K562 (cell line): ENCODE results near the gene BRF1. TPM values are rescaled to one million over a fixed set of nuclear protein-coding genes. Genes with fewer than 3 reads are reported as not detected.

Source experiments
- ATAC-seq: fragments of 200-7000 bp; cut with Tn5 transposase; 3 replicates; pipeline ENCODE4 v1.9.1; 2020; ENCODE audit warnings: moderate library complexity
- BruUV-seq: library from RNA; stranded (reverse); fragments of 400-500 nt; replicated peaks from 2 replicates; lab custom pipeline; 2021; lab: Mats Ljungman, UMichigan
- CTCF ChIA-PET: fragments of 300-600 bp; formaldehyde crosslinking; extraction: SDS; loops from one replicate; lab custom pipeline; 2021; ENCODE audit warnings: low intra/inter-chr PET ratio; lab: Yijun Ruan, JAX
- POLR2A ChIA-PET: fragments of 300-600, 350-650 bp; sonication (Branson Sonifier 250); formaldehyde crosslinking; extraction: SDS; loops from one replicate; lab custom pipeline; 2021; ENCODE audit warnings: antibody characterized with exemption, inconsistent platforms; lab: Yijun Ruan, JAX
- DNase-seq, 4 experiments: peaks; one replicate each; pipeline versions ENCODE4 v3.0.0 to v3.0.0-alpha.2; 2011 to 2018; ENCODE audit warnings: low spot score in 3 of 4, mixed read lengths in 3 of 4; ENCODE audit errors: extremely low read depth in 1 of 4
- FAIRE-seq: peaks from 2 replicates; lab custom pipeline; 2011; peaks lifted over from hg19 to GRCh38; lab: Jason Lieb, UNC
- H2AFZ ChIP-seq: 2 replicates; pipeline ENCODE4 v1.6.0; 2011; ENCODE audit warnings: low read depth, low read length, control low read depth, inconsistent platforms
- H3K27ac ChIP-seq: fragments of 200-600 bp; 3 replicates; pipeline ENCODE4 v1.8.0; 2011; ENCODE audit warnings: low read depth, mild to moderate bottlenecking, control low read depth, inconsistent platforms, low read length, moderate library complexity, mixed read lengths; ENCODE audit errors: extremely low read depth
- H3K27me3 ChIP-seq, 2 experiments: fragments of 300-600 bp in 1 of 2; 2 replicates in 1 of 2; 3 replicates in 1 of 2; pipeline versions ENCODE4 v1.6.0 to v1.8.0; 2011; ENCODE audit warnings: inconsistent platforms in 2 of 2, low read length in 2 of 2, mild to moderate bottlenecking in 1 of 2, mixed read lengths in 1 of 2, moderate library complexity in 1 of 2; ENCODE audit not compliant: control insufficient read depth in 2 of 2, insufficient read depth in 2 of 2
- H3K36me3 ChIP-seq: fragments of 300-600 bp; 3 replicates; pipeline ENCODE4 v1.8.0; 2011; ENCODE audit warnings: mild to moderate bottlenecking, low read length, inconsistent platforms; ENCODE audit not compliant: control insufficient read depth, insufficient read depth
- H3K4me1 ChIP-seq, 2 experiments: fragments of 200-600 bp in 1 of 2; replicated peaks in 1 of 2; 2 replicates in 1 of 2; 3 replicates in 1 of 2; pipeline versions ENCODE4 v1.5.1 to v1.8.0; 2011; ENCODE audit warnings: inconsistent platforms in 2 of 2, low read length in 2 of 2, mild to moderate bottlenecking in 1 of 2, mixed read lengths in 1 of 2, moderate library complexity in 1 of 2; ENCODE audit not compliant: control insufficient read depth in 2 of 2, insufficient read depth in 2 of 2
- H3K4me2 ChIP-seq: 2 replicates; pipeline ENCODE4 v1.6.1; 2011; ENCODE audit warnings: low read length, control low read depth, inconsistent platforms, mixed read lengths; ENCODE audit not compliant: insufficient read depth
- H3K4me3 ChIP-seq: fragments of 200-600 bp; sonication (generic), shearing (Covaris generic); 2 replicates; pipeline ENCODE4 v1.5.1; 2016; ENCODE audit warnings: control low read depth, inconsistent platforms
- H3K79me2 ChIP-seq: fragments of 200-600 bp; 3 replicates; pipeline ENCODE4 v1.8.0; 2011; ENCODE audit warnings: low read length, inconsistent platforms; ENCODE audit not compliant: control insufficient read depth, insufficient read depth
- H3K9ac ChIP-seq, 2 experiments: 2 replicates each; pipeline versions ENCODE4 v1.6.0 to v1.6.1; 2011; ENCODE audit warnings: low read depth in 2 of 2, low read length in 2 of 2, control low read depth in 1 of 2, inconsistent platforms in 1 of 2, mild to moderate bottlenecking in 1 of 2, mixed read lengths in 1 of 2; ENCODE audit not compliant: insufficient read depth in 1 of 2
- H3K9me1 ChIP-seq: one replicate; pipeline ENCODE4 v1.6.0; 2011; ENCODE audit warnings: inconsistent platforms, mild to moderate bottlenecking, low read length, moderate library complexity; ENCODE audit not compliant: control insufficient read depth, insufficient read depth
- H3K9me3 ChIP-seq: replicated peaks from 2 replicates; pipeline ENCODE4 v1.5.1; 2011; ENCODE audit warnings: low read depth, low read length, inconsistent platforms; ENCODE audit not compliant: control insufficient read depth, insufficient read depth
- H4K20me1 ChIP-seq: replicated peaks from 2 replicates; pipeline ENCODE4 v1.6.1; 2011; ENCODE audit warnings: low read length, inconsistent platforms, mixed read lengths; ENCODE audit not compliant: control insufficient read depth, insufficient read depth
- FOXA3 ChIP-seq, 2 experiments: fragments of 450-650 bp in 1 of 2; sonication (generic) in 1 of 2; formaldehyde crosslinking; IDR thresholded peaks in 1 of 2; conservative IDR thresholded peaks in 1 of 2; 2 replicates each; pipeline versions ENCODE4 v1.4.0 to v1.8.0; 2020 to 2022; ENCODE audit warnings: mild to moderate bottlenecking in 2 of 2, missing genetic modification reagents in 1 of 2
- MBD1 ChIP-seq: fragments of 250-450 bp; sonication (Bioruptor Pico); IDR thresholded peaks from 2 replicates; pipeline ENCODE4 v1.8.0; 2022; ENCODE audit warnings: inconsistent platforms
- PTBP1 ChIP-seq: fragments of 200-400 bp; formaldehyde crosslinking; IDR thresholded peaks from 2 replicates; pipeline ENCODE4 v1.6.1; 2017; ENCODE audit warnings: low read depth, low read length
- TAF7 ChIP-seq: fragments of 450-650 bp; IDR thresholded peaks from 2 replicates; pipeline ENCODE4 v1.6.1; 2016; ENCODE audit warnings: missing genetic modification characterization, missing compliant biosample characterization
- ZBTB33 ChIP-seq: sonication (generic); formaldehyde crosslinking; IDR thresholded peaks from 2 replicates; pipeline ENCODE4 v1.8.1; 2023; ENCODE audit warnings: mild to moderate bottlenecking, missing genetic modification reagents
- ZNF224 ChIP-seq: sonication (generic); formaldehyde crosslinking; IDR thresholded peaks from 2 replicates; pipeline ENCODE4 v1.8.0; 2022; ENCODE audit warnings: mild to moderate bottlenecking, missing genetic modification reagents
- WGBS: fragments of 100-300 bp; shearing (Covaris generic); methylation state at CpG from one replicate; pipeline ENCODE4 v1.1.6; 2016; ENCODE audit warnings: low coverage, mixed read lengths; ENCODE audit not compliant: insufficient coverage; ENCODE audit errors: missing lambda C conversion rate; 5-methylcytosine and 5-hydroxymethylcytosine counted together
- in situ Hi-C: fragments of 300-500 bp; cut with MboI; formaldehyde crosslinking; loops from 4 replicates; pipeline ENCODE4 v1.15.0; 2018; ENCODE audit warnings: inconsistent platforms, mixed read lengths
- intact Hi-C: fragments of 100-400 bp; cut with micrococcal nuclease; formaldehyde crosslinking; loops from 2 replicates; pipeline ENCODE4 v1.14.2; 2022
- polyA plus RNA-seq, 8 experiments: library from polyadenylated mRNA; depleted of rRNA in 4 of 8; stranded (reverse) in 5 of 8; unstranded in 3 of 8; fragments of >200 nt; fragmentation: Nextera tagmentation in 2 of 8; fragmentation: Illumina TruSeq in 1 of 8; extraction: Ambion mirVana in 2 of 8; extraction: Trizol in 1 of 8; gene quantifications; 2 replicates each; pipeline versions ENCODE4 v1.2.1 to v1.2.3, GENCODE V29; 2011 to 2014; ENCODE audit warnings: inconsistent platforms in 1 of 8, missing spikeins in 1 of 8
- total RNA-seq, 7 experiments: library from RNA; depleted of rRNA in 6 of 7; stranded (reverse); fragments of >200 nt in 6 of 7; fragmentation: Illumina TruSeq in 2 of 7; extraction: Trizol in 2 of 7; gene quantifications; 2 replicates each; pipeline versions ENCODE4 v1.2.1 to v1.2.3, GENCODE V29; 2011 to 2021; ENCODE audit warnings: low replicate concordance in 1 of 7

The BRF1 gene
- total and polyA plus RNA-seq, 9 of the 15 experiments (the other 6 are each of a cell fraction or from before 2014, with no cell fraction given) = 0.14 to 24.6 (median 8.2) TPM

GRCh38 chr14:105271224-105271890 is 29.4 kb downstream of the BRF1 start:
- in situ Hi-C loops = no loop called here
- no peaks in the 10 kb centered on the region; the same call in 2 of the 3 replicates for H3K79me2 ChIP-seq
- H3K36me3 ChIP-seq = no peaks in the 10 kb centered on the region
- no peak for TF ChIP-seq ZBTB33 (CRISPR knock-in tag)
- no peak for TF ChIP-seq ZNF224 (CRISPR knock-in tag)
- no peak for TF ChIP-seq FOXA3 (CRISPR knock-in tag; conservative IDR thresholded peaks at IDR 0.05 in 1 of 2, IDR thresholded peaks at IDR 0.05 in 1 of 2)
- no peak for TF ChIP-seq TAF7 (tag)
- no peak for TF ChIP-seq PTBP1
- TF ChIP-seq MBD1 (CRISPR knock-in tag) = no peak
- TF ChIP-seq, all 486 proteins: peak for 0
- no peak overlapping the region for H3K27ac ChIP-seq
- no peaks in the 10 kb centered on the region for H3K9me3 ChIP-seq
- no peak overlapping the region for H3K4me2 ChIP-seq
- ATAC-seq (no peak), FAIRE-seq (no peak), DNase-seq (no peak)
- no peaks in the 10 kb centered on the region for H3K27me3 ChIP-seq
- no peaks in the 10 kb centered on the region for H4K20me1 ChIP-seq
- intact Hi-C loops = no loop called here
- ChIA-PET POLR2A (interaction anchor here (1.0 kb wide), 1 partner anchor 12 kb away, joined by 3 read pairs; no protein-coding TSS in a partner anchor), CTCF (no interaction called here)
- no peaks in the 10 kb centered on the region for H3K9me1 ChIP-seq
- WGBS = 81% methylated on average over 15 of the region's 22 CpGs
- H3K9ac ChIP-seq = no peak overlapping the region
- no peak overlapping the region for H3K4me3 ChIP-seq
- H3K4me1 ChIP-seq = peaks cover 0 to 12% of the 10 kb centered on the region in 2 experiments; a peak in 2 of 5 replicates
- no TSS peak for BruUV-seq
- H2AFZ ChIP-seq = no peak overlapping the region
